ENCODE results near the gene HMCN2. TPM values are rescaled to one million over a fixed set of nuclear protein-coding genes. Genes with fewer than 3 reads are reported as not detected.

The HMCN2 gene
- total and polyA plus RNA-seq, 2 donors from 2014 or later, result 0.99 to 8.6 TPM

- Histone ChIP-seq H3K4me1 (ENCODE audit: control insufficient read depth in 2 of 3, insufficient read depth in 2 of 3, low read depth in 1 of 3, low read length in 3 of 3) (peaks cover 0 to 50% (median 30%) of the 10 kb centered on the region in 3 donors), H3K9me3 (ENCODE audit: control insufficient read depth in 2 of 3, insufficient read depth in 1 of 3, low read length in 3 of 3) (no peaks in the 10 kb centered on the region), H3K9ac (ENCODE audit: low read length in 3 of 3) (peak overlapping the region in 1 of 3 donors; percentile 89), H3K4me3 (ENCODE audit: low read length in 3 of 3) (peak overlapping the region in 2 of 3 donors; percentile 74 to 84), H3K36me3 (ENCODE audit: control insufficient read depth in 2 of 3, insufficient read depth in 3 of 3, low read length in 3 of 3) (no peaks in the 10 kb centered on the region), H3K27me3 (ENCODE audit: control insufficient read depth, insufficient read depth, low read length) (no peaks in the 10 kb centered on the region), H3K27ac (ENCODE audit: low read depth in 2 of 2, low read length in 2 of 2) (peak overlapping the region; percentile 59 to 77)
- DNase-seq (no peak), FAIRE-seq (no peak)
- intact Hi-C loops (cut with DNase I), result no loop called here
- TF ChIP-seq CTCF (IDR thresholded peaks at IDR 0.05; ENCODE audit: borderline replicate concordance, extremely low read depth, insufficient read depth), result no peak
Observed at GRCh38 chr9:130447193-130447816, 181.7 kb downstream of the HMCN2 start.

- intact Hi-C loops (cut with DNase I), result no loop called here
- Histone ChIP-seq H3K4me3 (ENCODE audit: low read length in 3 of 3) (peak overlapping the region in 2 of 3 donors; percentile 74 to 84), H3K27me3 (ENCODE audit: control insufficient read depth, insufficient read depth, low read length) (no peaks in the 10 kb centered on the region), H3K9me3 (ENCODE audit: control insufficient read depth in 2 of 3, insufficient read depth in 1 of 3, low read length in 3 of 3) (no peaks in the 10 kb centered on the region), H3K9ac (ENCODE audit: low read length in 3 of 3) (no peak overlapping the region), H3K27ac (ENCODE audit: low read depth in 2 of 2, low read length in 2 of 2) (no peak overlapping the region), H3K36me3 (ENCODE audit: control insufficient read depth in 2 of 3, insufficient read depth in 3 of 3, low read length in 3 of 3) (no peaks in the 10 kb centered on the region), H3K4me1 (ENCODE audit: control insufficient read depth in 2 of 3, insufficient read depth in 2 of 3, low read depth in 1 of 3, low read length in 3 of 3) (peaks cover 0 to 58% (median 36%) of the 10 kb centered on the region in 3 donors)
- no peak for TF ChIP-seq CTCF (IDR thresholded peaks at IDR 0.05; ENCODE audit: borderline replicate concordance, extremely low read depth, insufficient read depth)
- FAIRE-seq, result no peak
- DNase-seq, result no peak
Observed at GRCh38 chr9:130448035-130448624, 182.6 kb downstream of the HMCN2 start.

GRCh38 chr9:130448771-130449603, 183.4 kb downstream of the HMCN2 start:
- H3K27ac ChIP-seq (ENCODE audit: low read depth in 2 of 2, low read length in 2 of 2), result no peak overlapping the region
- H3K9me3 ChIP-seq (ENCODE audit: control insufficient read depth in 2 of 3, insufficient read depth in 1 of 3, low read length in 3 of 3), result no peaks in the 10 kb centered on the region
- H3K4me1 ChIP-seq (ENCODE audit: control insufficient read depth in 2 of 3, insufficient read depth in 2 of 3, low read depth in 1 of 3, low read length in 3 of 3), result peaks cover 0 to 66% (median 45%) of the 10 kb centered on the region in 3 donors
- DNase-seq (no peak), FAIRE-seq (no peak)
- no peaks in the 10 kb centered on the region for H3K27me3 ChIP-seq (ENCODE audit: control insufficient read depth, insufficient read depth, low read length)
- no peak for TF ChIP-seq CTCF (IDR thresholded peaks at IDR 0.05; ENCODE audit: borderline replicate concordance, extremely low read depth, insufficient read depth)
- intact Hi-C loops (cut with DNase I), result no loop called here
- no peak overlapping the region for H3K9ac ChIP-seq (ENCODE audit: low read length in 3 of 3)
- no peak overlapping the region for H3K4me3 ChIP-seq (ENCODE audit: low read length in 3 of 3)
- H3K36me3 ChIP-seq (ENCODE audit: control insufficient read depth in 2 of 3, insufficient read depth in 3 of 3, low read length in 3 of 3), result no peaks in the 10 kb centered on the region
